Nephron (organoid): ENCODE data around the gene SHISA6.

Experiments used
- H3K27ac Mint-ChIP-seq, 3 experiments: 2 replicates each; pipeline ENCODE4 v1.8.0; 2020; ENCODE audit warnings: mixed read lengths in 3 of 3, mild to moderate bottlenecking in 2 of 3, moderate library complexity in 1 of 3
- H3K27me3 Mint-ChIP-seq: 2 replicates; pipeline ENCODE4 v1.8.0; 2021; ENCODE audit warnings: low read depth, mild to moderate bottlenecking, moderate library complexity, mixed read lengths
- H3K36me3 Mint-ChIP-seq: 2 replicates; pipeline ENCODE4 v1.8.0; 2020; ENCODE audit warnings: low read depth, mixed read lengths
- H3K4me1 Mint-ChIP-seq: 2 replicates; pipeline ENCODE4 v1.8.0; 2020; ENCODE audit warnings: mixed read lengths
- H3K4me3 Mint-ChIP-seq, 3 experiments: 2 replicates each; pipeline ENCODE4 v1.8.0; 2020; ENCODE audit warnings: mild to moderate bottlenecking in 3 of 3, mixed read lengths in 3 of 3, moderate library complexity in 2 of 3
- H3K9me3 Mint-ChIP-seq: 2 replicates; pipeline ENCODE4 v1.8.0; 2020; ENCODE audit warnings: mixed read lengths
- TF ChIP-seq, protein P1 (sequence below), 3 experiments: fragments of 200-600 bp; sonication (generic); IDR thresholded peaks; one replicate each; pipeline ENCODE4 v1.5.0; 2021; ENCODE audit warnings: antibody characterized with exemption in 3 of 3; ENCODE audit not compliant: unreplicated experiment in 3 of 3

SHISA6 gene

GRCh38 chr17:11554042-11554441 lies 313.0 kb downstream of the SHISA6 start:
- Mint-ChIP-seq H3K4me1 (peaks cover 13% of the 10 kb centered on the region), H3K27me3 (peaks cover 26% of the 10 kb centered on the region), H3K4me3 (no peak overlapping the region), H3K27ac (no peak overlapping the region), H3K9me3 (no peaks in the 10 kb centered on the region), H3K36me3 (no peaks in the 10 kb centered on the region)
- TF ChIP-seq, protein P1, sequence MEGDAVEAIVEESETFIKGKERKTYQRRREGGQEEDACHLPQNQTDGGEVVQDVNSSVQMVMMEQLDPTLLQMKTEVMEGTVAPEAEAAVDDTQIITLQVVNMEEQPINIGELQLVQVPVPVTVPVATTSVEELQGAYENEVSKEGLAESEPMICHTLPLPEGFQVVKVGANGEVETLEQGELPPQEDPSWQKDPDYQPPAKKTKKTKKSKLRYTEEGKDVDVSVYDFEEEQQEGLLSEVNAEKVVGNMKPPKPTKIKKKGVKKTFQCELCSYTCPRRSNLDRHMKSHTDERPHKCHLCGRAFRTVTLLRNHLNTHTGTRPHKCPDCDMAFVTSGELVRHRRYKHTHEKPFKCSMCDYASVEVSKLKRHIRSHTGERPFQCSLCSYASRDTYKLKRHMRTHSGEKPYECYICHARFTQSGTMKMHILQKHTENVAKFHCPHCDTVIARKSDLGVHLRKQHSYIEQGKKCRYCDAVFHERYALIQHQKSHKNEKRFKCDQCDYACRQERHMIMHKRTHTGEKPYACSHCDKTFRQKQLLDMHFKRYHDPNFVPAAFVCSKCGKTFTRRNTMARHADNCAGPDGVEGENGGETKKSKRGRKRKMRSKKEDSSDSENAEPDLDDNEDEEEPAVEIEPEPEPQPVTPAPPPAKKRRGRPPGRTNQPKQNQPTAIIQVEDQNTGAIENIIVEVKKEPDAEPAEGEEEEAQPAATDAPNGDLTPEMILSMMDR (IDR thresholded peaks at IDR 0.05; ENCODE audit: unreplicated experiment in 3 of 3): no peak

- no peaks in the 10 kb centered on the region for H3K9me3 Mint-ChIP-seq
Observed at GRCh38 chr17:11554542-11554941, 313.5 kb downstream of the SHISA6 start.

DNA sequence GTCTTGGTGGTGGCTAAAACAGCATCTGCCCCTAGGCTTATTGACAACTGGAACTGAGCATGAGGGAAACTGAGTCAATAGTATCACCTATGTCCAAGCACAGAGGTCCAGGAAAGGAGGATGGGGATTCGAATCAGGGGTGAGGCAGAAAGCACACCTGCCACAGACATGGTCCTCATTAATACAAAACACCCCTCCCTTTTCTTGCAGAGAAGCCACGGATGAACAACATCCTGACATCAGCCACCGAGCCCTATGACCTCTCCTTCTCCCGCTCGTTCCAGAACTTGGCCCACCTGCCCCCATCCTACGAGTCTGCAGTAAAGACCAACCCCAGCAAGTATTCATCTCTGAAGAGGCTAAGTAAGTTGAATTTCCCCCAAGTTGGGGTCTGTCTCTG lies 314.5 kb downstream of the SHISA6 start:
- Mint-ChIP-seq H3K27ac (no peak overlapping the region), H3K36me3 (no peaks in the 10 kb centered on the region), H3K4me1 (peaks cover 13% of the 10 kb centered on the region), H3K9me3 (no peaks in the 10 kb centered on the region), H3K27me3 (peaks cover 29% of the 10 kb centered on the region), H3K4me3 (no peak overlapping the region)
- TF ChIP-seq, protein P1 (IDR thresholded peaks at IDR 0.05; ENCODE audit: unreplicated experiment in 3 of 3): no peak

More at GRCh38 chr17:11554542-11554941, 313.5 kb downstream of the SHISA6 start:
- H3K4me3 Mint-ChIP-seq: no peak overlapping the region
- TF ChIP-seq, protein P1 (IDR thresholded peaks at IDR 0.05; ENCODE audit: unreplicated experiment in 3 of 3): no peak
- H3K36me3 Mint-ChIP-seq: no peaks in the 10 kb centered on the region
- peaks cover 13% of the 10 kb centered on the region for H3K4me1 Mint-ChIP-seq
- H3K27me3 Mint-ChIP-seq: peaks cover 29% of the 10 kb centered on the region
- no peak overlapping the region for H3K27ac Mint-ChIP-seq

DNA sequence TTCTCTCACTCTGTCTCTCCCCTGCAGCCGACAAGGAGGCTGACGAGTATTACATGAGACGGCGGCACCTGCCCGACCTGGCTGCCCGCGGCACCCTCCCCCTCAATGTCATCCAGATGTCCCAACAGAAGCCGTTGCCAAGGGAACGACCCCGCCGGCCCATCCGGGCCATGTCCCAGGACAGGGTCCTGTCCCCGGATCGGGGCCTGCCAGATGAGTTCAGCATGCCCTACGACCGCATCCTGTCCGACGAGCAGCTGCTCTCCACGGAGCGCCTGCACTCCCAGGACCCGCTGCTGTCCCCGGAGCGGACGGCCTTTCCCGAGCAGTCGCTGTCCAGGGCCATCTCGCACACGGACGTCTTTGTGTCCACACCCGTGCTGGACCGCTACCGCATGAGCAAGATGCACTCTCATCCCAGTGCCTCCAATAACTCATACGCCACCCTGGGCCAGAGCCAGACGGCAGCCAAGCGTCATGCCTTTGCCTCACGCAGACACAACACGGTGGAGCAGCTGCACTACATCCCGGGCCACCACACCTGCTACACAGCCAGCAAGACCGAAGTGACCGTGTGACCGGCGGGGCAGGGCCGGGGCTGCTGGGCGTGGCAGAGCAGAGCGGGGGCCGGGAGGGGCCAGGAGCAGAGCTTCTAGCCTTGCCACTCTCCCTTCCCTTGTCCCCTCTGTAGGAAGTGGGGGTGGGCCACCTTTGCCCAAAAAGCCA lies 316.9 kb downstream of the SHISA6 start:
- no peak overlapping the region for H3K4me3 Mint-ChIP-seq
- no peaks in the 10 kb centered on the region for H3K9me3 Mint-ChIP-seq
- TF ChIP-seq, protein P1 (IDR thresholded peaks at IDR 0.05; ENCODE audit: unreplicated experiment in 3 of 3): no peak
- no peak overlapping the region for H3K27ac Mint-ChIP-seq
- H3K27me3 Mint-ChIP-seq: peaks cover 43% of the 10 kb centered on the region
- peaks cover 2% of the 10 kb centered on the region for H3K4me1 Mint-ChIP-seq
- H3K36me3 Mint-ChIP-seq: no peaks in the 10 kb centered on the region

DNA sequence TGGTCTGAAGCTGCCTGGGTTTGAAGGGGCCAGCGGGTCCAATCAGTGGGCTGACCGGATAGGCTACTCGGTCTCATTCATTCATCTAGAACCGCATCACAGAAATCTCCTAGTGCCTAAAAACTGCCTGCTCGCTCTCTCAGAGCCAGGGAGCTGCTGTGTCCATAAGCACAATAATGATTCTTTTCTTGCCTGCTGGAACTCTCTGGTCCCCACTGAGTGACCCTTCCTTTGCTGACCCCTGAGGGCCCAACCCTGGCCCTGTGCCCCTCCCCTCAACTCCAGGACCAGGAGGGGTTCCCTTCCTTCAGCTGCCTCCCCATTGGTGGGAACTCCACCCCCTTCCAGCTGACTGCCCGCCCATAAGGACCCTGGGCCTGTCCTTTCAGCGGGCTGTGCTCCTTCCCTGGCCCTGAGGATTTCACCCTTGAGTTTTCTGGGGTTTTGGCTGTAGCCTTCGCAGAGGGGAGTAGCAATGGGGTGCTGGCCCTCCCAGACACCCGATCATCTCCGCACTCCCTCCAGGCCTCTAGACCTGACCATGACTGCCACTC lies 317.7 kb downstream of the SHISA6 start:
- H3K4me1 Mint-ChIP-seq: peaks cover 6% of the 10 kb centered on the region
- no peaks in the 10 kb centered on the region for H3K9me3 Mint-ChIP-seq
- peaks cover 49% of the 10 kb centered on the region for H3K27me3 Mint-ChIP-seq
- TF ChIP-seq, protein P1 (IDR thresholded peaks at IDR 0.05; ENCODE audit: unreplicated experiment in 3 of 3): no peak
- H3K27ac Mint-ChIP-seq: no peak overlapping the region
- H3K4me3 Mint-ChIP-seq: no peak overlapping the region
- no peaks in the 10 kb centered on the region for H3K36me3 Mint-ChIP-seq

- Mint-ChIP-seq H3K27ac (no peak overlapping the region), H3K4me1 (peaks cover 11% of the 10 kb centered on the region), H3K27me3 (peaks cover 49% of the 10 kb centered on the region), H3K4me3 (no peak overlapping the region), H3K36me3 (no peaks in the 10 kb centered on the region), H3K9me3 (no peaks in the 10 kb centered on the region)
- TF ChIP-seq, protein P1 (IDR thresholded peaks at IDR 0.05; ENCODE audit: unreplicated experiment in 3 of 3): no peak
Observed at GRCh38 chr17:11559601-11560000, 318.6 kb downstream of the SHISA6 start.
